Measurements from ENCODE around the gene YIPF2. TPM values are rescaled to one million over a fixed set of nuclear protein-coding genes. Genes with fewer than 3 reads are reported as not detected.

Gene YIPF2
- total RNA-seq, 1 experiment from 2014 or later: 78.1 TPM

- intact Hi-C loops (cut with micrococcal nuclease; ENCODE audit: unreplicated experiment): no loop called here
- no TSS peak for BruUV-seq (replicated peaks)
- ChIA-PET POLR2A (no interaction called here), CTCF (no interaction called here)
- no peaks in the 10 kb centered on the region for H3K4me1 Mint-ChIP-seq (ENCODE audit: low read depth, unreplicated experiment)
- Histone ChIP-seq H3K27me3 (replicated peaks; ENCODE audit: control insufficient read depth, insufficient read depth, low read length) (no peaks in the 10 kb centered on the region), H3K9me3 (no peaks in the 10 kb centered on the region), H3K36me3 (ENCODE audit: control insufficient read depth, insufficient read depth, low read length) (peaks cover 4% of the 10 kb centered on the region), H3K4me1 (no peaks in the 10 kb centered on the region), H3K4me3 (ENCODE audit: low read depth, low read length) (no peak overlapping the region)
- peaks cover 84% of the 10 kb centered on the region for H3K36me3 Mint-ChIP-seq (ENCODE audit: insufficient read depth, unreplicated experiment)
- H3K9me3 Mint-ChIP-seq (ENCODE audit: unreplicated experiment): no peaks in the 10 kb centered on the region
- no peak for DNase-seq
- H3K27ac Mint-ChIP-seq (ENCODE audit: unreplicated experiment): no peak overlapping the region
- H3K27me3 Mint-ChIP-seq (ENCODE audit: insufficient read depth, unreplicated experiment): no peaks in the 10 kb centered on the region
- no peak for TF ChIP-seq CTCF (IDR thresholded peaks at IDR 0.05; ENCODE audit: insufficient read depth in 1 of 2, low read depth in 1 of 2, low read length in 1 of 2, severe bottlenecking in 1 of 2, unreplicated experiment in 1 of 2)
- H3K4me3 Mint-ChIP-seq (ENCODE audit: unreplicated experiment): no peak overlapping the region
Measured at GRCh38 chr19:10918359-10918758, 10.1 kb downstream of the YIPF2 start.

GRCh38 chr19:10916602-10917001 lies 11.8 kb downstream of the YIPF2 start:
- POLR2A ChIA-PET: no interaction called here
- no peaks in the 10 kb centered on the region for H3K9me3 Mint-ChIP-seq (ENCODE audit: unreplicated experiment)
- Histone ChIP-seq H3K27me3 (replicated peaks; ENCODE audit: control insufficient read depth, insufficient read depth, low read length) (no peaks in the 10 kb centered on the region), H3K9me3 (no peaks in the 10 kb centered on the region), H3K4me3 (ENCODE audit: low read depth, low read length) (no peak overlapping the region), H3K36me3 (ENCODE audit: control insufficient read depth, insufficient read depth, low read length) (peaks cover 4% of the 10 kb centered on the region), H3K4me1 (no peaks in the 10 kb centered on the region)
- DNase-seq: no peak
- peaks cover 83% of the 10 kb centered on the region for H3K36me3 Mint-ChIP-seq (ENCODE audit: insufficient read depth, unreplicated experiment)
- no peak for TF ChIP-seq CTCF (IDR thresholded peaks at IDR 0.05; ENCODE audit: insufficient read depth in 1 of 2, low read depth in 1 of 2, low read length in 1 of 2, severe bottlenecking in 1 of 2, unreplicated experiment in 1 of 2)
- CTCF ChIA-PET: no interaction called here
- H3K4me3 Mint-ChIP-seq (ENCODE audit: unreplicated experiment): no peak overlapping the region
- no peaks in the 10 kb centered on the region for H3K27me3 Mint-ChIP-seq (ENCODE audit: insufficient read depth, unreplicated experiment)
- BruUV-seq (replicated peaks): no TSS peak
- intact Hi-C loops (cut with micrococcal nuclease; ENCODE audit: unreplicated experiment): no loop called here
- no peak overlapping the region for H3K27ac Mint-ChIP-seq (ENCODE audit: unreplicated experiment)
- no peaks in the 10 kb centered on the region for H3K4me1 Mint-ChIP-seq (ENCODE audit: low read depth, unreplicated experiment)

GRCh38 chr19:10915130-10916091 lies 13.0 kb downstream of the YIPF2 start:
- no peaks in the 10 kb centered on the region for H3K9me3 Mint-ChIP-seq (ENCODE audit: unreplicated experiment)
- no peaks in the 10 kb centered on the region for H3K4me1 Mint-ChIP-seq (ENCODE audit: low read depth, unreplicated experiment)
- intact Hi-C loops (cut with micrococcal nuclease; ENCODE audit: unreplicated experiment): no loop called here
- no peaks in the 10 kb centered on the region for H3K9me3 ChIP-seq
- POLR2A ChIA-PET: no interaction called here
- H3K4me1 ChIP-seq: no peaks in the 10 kb centered on the region
- no peak overlapping the region for H3K4me3 Mint-ChIP-seq (ENCODE audit: unreplicated experiment)
- no TSS peak for BruUV-seq (replicated peaks)
- DNase-seq: no peak
- H3K4me3 ChIP-seq (ENCODE audit: low read depth, low read length): no peak overlapping the region
- CTCF ChIA-PET: interaction anchor here (0.6 kb wide), 2 partner anchors 9 to 16 kb away, joined by 5 to 8 read pairs; no protein-coding TSS in a partner anchor
- H3K36me3 ChIP-seq (ENCODE audit: control insufficient read depth, insufficient read depth, low read length): peaks cover 4% of the 10 kb centered on the region
- H3K27ac Mint-ChIP-seq (ENCODE audit: unreplicated experiment): peak overlapping the region; percentile 22
- H3K27me3 Mint-ChIP-seq (ENCODE audit: insufficient read depth, unreplicated experiment): no peaks in the 10 kb centered on the region
- no peaks in the 10 kb centered on the region for H3K27me3 ChIP-seq (replicated peaks; ENCODE audit: control insufficient read depth, insufficient read depth, low read length)
- no peak for TF ChIP-seq CTCF (IDR thresholded peaks at IDR 0.05; ENCODE audit: insufficient read depth in 1 of 2, low read depth in 1 of 2, low read length in 1 of 2, severe bottlenecking in 1 of 2, unreplicated experiment in 1 of 2)
- peaks cover 83% of the 10 kb centered on the region for H3K36me3 Mint-ChIP-seq (ENCODE audit: insufficient read depth, unreplicated experiment)
